GM12872 (cell line): ENCODE measurements around the gene WDR36.

Source experiments
- TF ChIP-seq, protein P1 (sequence below): IDR thresholded peaks from 3 replicates; pipeline ENCODE4 v1.5.1; 2011; ENCODE audit warnings: low read depth, mild to moderate bottlenecking, low read length, moderate library complexity; ENCODE audit not compliant: insufficient read depth

The WDR36 gene

DNA sequence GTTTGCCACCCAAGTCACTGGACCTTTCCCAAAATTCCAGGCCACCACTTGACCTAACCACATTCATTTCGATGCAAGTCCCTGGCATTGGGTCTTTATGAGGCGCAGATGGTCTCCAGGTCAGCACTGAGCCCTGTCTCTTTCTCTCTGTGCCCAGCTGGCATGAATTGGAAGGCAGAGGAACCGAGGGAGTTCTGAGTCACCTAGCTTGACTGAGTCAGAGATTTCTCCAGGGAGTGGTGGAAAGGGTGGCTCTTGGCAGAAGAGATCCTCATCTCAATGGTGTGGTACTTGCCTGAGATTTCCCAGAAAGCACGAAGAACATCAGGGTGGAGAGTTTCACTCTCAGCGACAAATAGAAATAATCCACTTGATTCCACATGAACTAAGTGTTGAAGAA, 43.8 kb downstream of the WDR36 start:
- TF ChIP-seq, protein P1, sequence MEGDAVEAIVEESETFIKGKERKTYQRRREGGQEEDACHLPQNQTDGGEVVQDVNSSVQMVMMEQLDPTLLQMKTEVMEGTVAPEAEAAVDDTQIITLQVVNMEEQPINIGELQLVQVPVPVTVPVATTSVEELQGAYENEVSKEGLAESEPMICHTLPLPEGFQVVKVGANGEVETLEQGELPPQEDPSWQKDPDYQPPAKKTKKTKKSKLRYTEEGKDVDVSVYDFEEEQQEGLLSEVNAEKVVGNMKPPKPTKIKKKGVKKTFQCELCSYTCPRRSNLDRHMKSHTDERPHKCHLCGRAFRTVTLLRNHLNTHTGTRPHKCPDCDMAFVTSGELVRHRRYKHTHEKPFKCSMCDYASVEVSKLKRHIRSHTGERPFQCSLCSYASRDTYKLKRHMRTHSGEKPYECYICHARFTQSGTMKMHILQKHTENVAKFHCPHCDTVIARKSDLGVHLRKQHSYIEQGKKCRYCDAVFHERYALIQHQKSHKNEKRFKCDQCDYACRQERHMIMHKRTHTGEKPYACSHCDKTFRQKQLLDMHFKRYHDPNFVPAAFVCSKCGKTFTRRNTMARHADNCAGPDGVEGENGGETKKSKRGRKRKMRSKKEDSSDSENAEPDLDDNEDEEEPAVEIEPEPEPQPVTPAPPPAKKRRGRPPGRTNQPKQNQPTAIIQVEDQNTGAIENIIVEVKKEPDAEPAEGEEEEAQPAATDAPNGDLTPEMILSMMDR = no peak

DNA sequence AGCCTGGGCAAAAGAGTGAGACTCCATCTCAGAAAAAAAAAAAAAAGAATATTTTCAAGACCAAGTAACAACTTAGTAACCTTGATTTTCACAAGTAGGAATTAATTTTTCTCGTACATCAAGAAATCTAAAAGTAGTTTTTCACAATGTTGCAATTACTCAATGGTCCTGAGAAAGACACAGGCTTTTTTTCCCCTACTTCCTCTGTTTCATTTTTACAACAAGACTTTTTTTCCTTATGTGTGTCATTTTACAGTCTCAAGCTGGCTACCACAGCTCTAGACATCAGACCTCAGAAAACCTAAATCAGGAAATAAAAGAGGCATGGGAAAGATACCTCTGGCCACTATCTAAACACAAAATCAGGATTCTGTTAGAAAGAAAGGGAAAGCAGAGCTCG, 45.9 kb downstream of the WDR36 start:
- TF ChIP-seq, protein P1 = no peak

DNA sequence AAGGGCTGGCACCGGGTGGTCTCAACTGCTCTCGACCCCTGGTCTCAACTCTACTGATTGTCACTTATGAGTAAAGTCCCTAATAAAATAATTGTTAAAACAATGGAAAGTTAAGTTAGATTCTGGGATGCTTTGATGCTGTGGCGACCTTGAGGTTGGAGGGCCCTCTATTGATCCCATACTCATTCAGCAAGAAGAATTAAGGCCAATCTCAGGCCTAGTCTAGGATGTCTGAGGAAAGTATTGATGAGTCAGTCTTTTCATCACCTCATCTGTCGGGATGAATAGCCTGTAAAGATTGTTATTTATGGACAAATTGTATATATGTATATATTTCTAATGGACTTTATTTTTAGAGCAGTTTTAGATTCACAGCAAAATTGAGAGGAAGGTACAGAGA, 50.8 kb downstream of the WDR36 start:
- TF ChIP-seq, protein P1 = no peak

DNA sequence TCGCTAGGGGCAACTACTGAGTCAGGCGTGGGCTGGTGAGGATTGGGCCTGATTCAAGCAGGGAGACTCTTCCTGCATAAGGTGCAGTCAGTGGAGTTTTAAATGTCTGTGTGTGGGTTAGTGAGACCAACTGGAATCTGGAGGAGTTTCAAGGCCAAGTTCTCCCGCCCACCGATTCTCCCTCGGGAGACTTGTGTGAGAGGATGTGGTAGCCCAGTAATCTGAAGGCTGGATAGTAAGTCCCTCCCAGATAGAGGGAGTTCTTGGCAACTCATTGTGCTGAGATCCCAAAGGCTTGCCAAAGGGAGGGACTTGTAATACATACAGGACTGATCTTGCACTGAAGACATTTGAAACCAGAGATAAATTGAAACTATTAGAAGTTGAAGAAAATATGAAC, 51.8 kb downstream of the WDR36 start:
- TF ChIP-seq, protein P1 = no peak

DNA sequence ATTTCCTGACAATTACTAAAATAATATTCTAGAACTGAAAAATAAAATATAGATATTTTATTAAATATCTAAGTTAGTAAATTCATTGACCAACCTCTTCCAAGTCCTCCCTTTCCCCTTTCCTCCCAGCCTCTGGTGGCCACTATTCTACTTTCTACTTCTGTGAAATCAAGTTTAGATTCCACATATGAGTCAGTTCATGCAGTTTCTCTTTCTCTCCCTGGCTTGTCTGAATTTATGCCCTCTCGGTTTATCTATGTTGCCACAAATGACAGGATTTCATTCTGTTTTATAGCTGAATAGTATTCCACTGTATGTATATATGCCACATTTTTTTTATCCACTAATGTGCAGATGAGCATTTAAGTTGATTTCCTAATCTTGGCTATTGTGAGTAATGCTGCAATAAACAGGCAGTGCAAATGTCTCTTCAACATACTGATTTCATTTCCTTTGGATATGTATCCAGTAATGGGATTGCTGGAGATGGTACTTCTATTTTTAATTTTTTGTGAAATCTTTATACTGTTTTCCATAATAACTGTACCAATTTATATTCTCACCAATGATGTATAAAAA, 52.3 kb downstream of the WDR36 start:
- TF ChIP-seq, protein P1 = no peak

DNA sequence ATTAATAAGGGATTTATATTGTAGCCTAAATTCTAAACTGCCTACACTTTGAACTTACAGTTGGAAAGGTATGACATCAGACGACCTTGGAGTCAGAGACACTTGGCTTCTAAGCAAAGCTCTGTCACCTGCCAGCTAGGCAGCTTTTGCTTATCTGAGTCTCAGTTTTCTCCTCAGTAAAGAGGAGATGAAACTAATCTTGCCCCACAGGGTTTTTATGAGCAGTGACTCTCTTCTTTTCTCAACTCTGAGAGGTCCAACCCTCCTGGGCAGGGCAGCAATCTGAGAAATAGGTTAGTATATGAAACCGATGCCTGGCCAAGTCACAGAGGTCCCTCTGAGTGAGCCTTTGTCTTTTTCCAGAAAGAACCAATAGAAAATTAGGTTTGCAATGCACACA, 53.9 kb downstream of the WDR36 start:
- TF ChIP-seq, protein P1 = no peak

DNA sequence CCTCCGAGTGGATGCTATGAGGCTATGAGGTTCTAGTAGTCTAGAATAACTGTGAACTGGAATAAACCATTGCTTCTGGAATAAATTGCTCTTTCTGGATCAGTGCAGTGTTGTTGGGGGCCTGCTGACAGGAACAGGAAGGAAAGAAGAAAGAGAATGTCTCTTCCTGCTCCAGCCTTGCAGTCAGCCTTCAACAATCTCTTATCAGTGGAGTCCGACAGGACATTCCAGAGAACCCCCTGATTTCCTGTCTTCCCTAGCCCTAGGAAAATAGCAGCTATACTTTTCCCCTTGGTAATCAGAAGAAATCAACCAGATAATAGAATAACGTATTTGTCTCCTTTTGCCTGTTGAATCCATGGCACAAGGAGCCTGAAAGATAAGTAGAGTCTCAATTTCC, 55.4 kb downstream of the WDR36 start:
- TF ChIP-seq, protein P1 = no peak
